ENCODE measurements around the gene APCDD1. TPM values are rescaled to one million over a fixed set of nuclear protein-coding genes. Genes with fewer than 3 reads are reported as not detected.

APCDD1 gene
- total and polyA plus RNA-seq, 7 experiments from 2014 or later, result 0.16 to 0.81 TPM; not detected in 5

DNA sequence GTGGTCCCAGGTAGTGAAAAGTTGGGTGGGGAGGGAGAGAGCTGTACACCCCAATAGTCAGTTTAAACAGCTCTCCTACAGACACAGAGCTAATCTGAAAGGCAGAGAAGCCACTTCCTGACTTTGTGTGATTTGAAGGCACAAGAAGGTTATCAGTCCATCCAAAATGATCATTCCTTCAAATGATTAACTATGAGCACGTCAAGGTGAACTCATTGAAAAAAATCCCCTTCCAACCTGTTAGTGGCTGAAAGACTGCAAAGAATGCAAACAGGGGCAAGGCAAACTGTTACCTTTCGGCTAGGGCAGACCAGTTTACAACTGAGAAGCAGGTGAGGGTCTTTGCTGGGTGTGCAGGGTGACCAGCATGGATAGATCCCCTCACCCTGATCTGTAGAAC, 22.8 kb upstream of the APCDD1 start:
- H3K9me3 ChIP-seq (ENCODE audit: control insufficient read depth in 2 of 3, low read length in 3 of 3), result no peaks in the 10 kb centered on the region
- Mint-ChIP-seq H3K4me1 (no peaks in the 10 kb centered on the region), H3K27ac (no peak overlapping the region), H3K27me3 (peaks cover 0 to 17% (median 8%) of the 10 kb centered on the region in 5 donors), H3K4me3 (no peak overlapping the region), H3K9me3 (no peaks in the 10 kb centered on the region), H3K36me3 (no peaks in the 10 kb centered on the region)
- ATAC-seq, result no peak
- H3K4me1 ChIP-seq (ENCODE audit: control insufficient read depth in 2 of 2, insufficient read depth in 2 of 2, low read length in 2 of 2), result no peaks in the 10 kb centered on the region
- H3K27ac ChIP-seq (ENCODE audit: low read depth, low read length), result no peak overlapping the region
- DNase-seq, result no peak
- H3K27me3 ChIP-seq (ENCODE audit: control insufficient read depth in 2 of 2, insufficient read depth in 2 of 2, low read length in 2 of 2), result no peaks in the 10 kb centered on the region
- intact Hi-C loops (cut with micrococcal nuclease), result no loop called here
- H3K36me3 ChIP-seq (ENCODE audit: control insufficient read depth in 2 of 3, insufficient read depth in 3 of 3, low read length in 3 of 3), result no peaks in the 10 kb centered on the region
- no peak overlapping the region for H3K4me3 ChIP-seq (ENCODE audit: low read length)
- CTCF ChIA-PET, result no interaction called here
- POLR2A ChIA-PET, result no interaction called here

DNA sequence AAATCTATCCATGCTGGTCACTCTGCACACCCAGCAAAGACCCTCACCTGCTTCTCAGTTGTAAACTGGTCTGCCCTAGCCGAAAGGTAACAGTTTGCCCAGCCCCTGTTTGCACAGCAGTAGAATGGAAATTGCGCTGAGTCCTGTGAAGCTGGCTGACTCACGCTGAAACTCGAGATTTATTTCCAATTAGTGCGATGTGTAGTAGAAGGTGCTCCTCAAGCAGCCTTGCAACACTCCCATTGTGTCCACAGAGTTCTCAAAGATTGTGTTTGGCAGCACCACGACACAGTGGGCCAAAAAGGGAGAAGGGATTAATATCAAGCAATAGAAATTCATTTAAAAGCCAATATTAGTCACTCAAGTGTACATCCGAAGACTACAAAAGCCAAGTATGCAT, 21.7 kb upstream of the APCDD1 start:
- Histone ChIP-seq H3K9me3 (ENCODE audit: control insufficient read depth in 2 of 3, low read length in 3 of 3) (no peaks in the 10 kb centered on the region), H3K27me3 (ENCODE audit: control insufficient read depth in 2 of 2, insufficient read depth in 2 of 2, low read length in 2 of 2) (no peaks in the 10 kb centered on the region), H3K27ac (ENCODE audit: low read depth, low read length) (no peak overlapping the region), H3K4me1 (ENCODE audit: control insufficient read depth in 2 of 2, insufficient read depth in 2 of 2, low read length in 2 of 2) (no peaks in the 10 kb centered on the region), H3K4me3 (ENCODE audit: low read length) (no peak overlapping the region), H3K36me3 (ENCODE audit: control insufficient read depth in 2 of 3, insufficient read depth in 3 of 3, low read length in 3 of 3) (no peaks in the 10 kb centered on the region)
- no peak for DNase-seq
- H3K4me1 Mint-ChIP-seq, result no peaks in the 10 kb centered on the region
- ChIA-PET CTCF (no interaction called here), POLR2A (no interaction called here)
- no peak overlapping the region for H3K4me3 Mint-ChIP-seq
- H3K9me3 Mint-ChIP-seq, result no peaks in the 10 kb centered on the region
- H3K27ac Mint-ChIP-seq, result no peak overlapping the region
- intact Hi-C loops (cut with micrococcal nuclease), result no loop called here
- H3K36me3 Mint-ChIP-seq, result no peaks in the 10 kb centered on the region
- peaks cover 0 to 17% (median 2%) of the 10 kb centered on the region in 5 donors for H3K27me3 Mint-ChIP-seq
- no peak for ATAC-seq

GRCh38 chr18:10436160-10436559, 18.3 kb upstream of the APCDD1 start:
- Mint-ChIP-seq H3K9me3 (no peaks in the 10 kb centered on the region), H3K4me1 (no peaks in the 10 kb centered on the region), H3K27me3 (peaks cover 0 to 18% (median 11%) of the 10 kb centered on the region in 5 donors), H3K27ac (no peak overlapping the region), H3K36me3 (no peaks in the 10 kb centered on the region), H3K4me3 (no peak overlapping the region)
- H3K4me1 ChIP-seq (ENCODE audit: control insufficient read depth in 2 of 2, insufficient read depth in 2 of 2, low read length in 2 of 2), result no peaks in the 10 kb centered on the region
- no peak overlapping the region for H3K4me3 ChIP-seq (ENCODE audit: low read length)
- no peaks in the 10 kb centered on the region for H3K27me3 ChIP-seq (ENCODE audit: control insufficient read depth in 2 of 2, insufficient read depth in 2 of 2, low read length in 2 of 2)
- no peaks in the 10 kb centered on the region for H3K9me3 ChIP-seq (ENCODE audit: control insufficient read depth in 2 of 3, low read length in 3 of 3)
- CTCF ChIA-PET, result no interaction called here
- intact Hi-C loops (cut with micrococcal nuclease), result no loop called here
- no peak for DNase-seq
- H3K27ac ChIP-seq (ENCODE audit: low read depth, low read length), result no peak overlapping the region
- no peaks in the 10 kb centered on the region for H3K36me3 ChIP-seq (ENCODE audit: control insufficient read depth in 2 of 3, insufficient read depth in 3 of 3, low read length in 3 of 3)
- no peak for ATAC-seq
- POLR2A ChIA-PET, result no interaction called here

- H3K9me3 Mint-ChIP-seq, result no peaks in the 10 kb centered on the region
- DNase-seq (no peak), ATAC-seq (no peak)
- H3K36me3 Mint-ChIP-seq, result no peaks in the 10 kb centered on the region
- ChIA-PET CTCF (interaction anchor here (0.6 to 0.8 kb wide), 2 partner anchors 41 to 295 kb away, joined by 3 read pairs; no protein-coding TSS in a partner anchor), POLR2A (no interaction called here)
- H3K4me3 Mint-ChIP-seq, result no peak overlapping the region
- intact Hi-C loops (cut with micrococcal nuclease), result no loop called here
- Histone ChIP-seq H3K4me1 (ENCODE audit: control insufficient read depth in 2 of 2, insufficient read depth in 2 of 2, low read length in 2 of 2) (no peaks in the 10 kb centered on the region), H3K27me3 (ENCODE audit: control insufficient read depth in 2 of 2, insufficient read depth in 2 of 2, low read length in 2 of 2) (no peaks in the 10 kb centered on the region), H3K4me3 (ENCODE audit: low read length) (no peak overlapping the region), H3K9me3 (ENCODE audit: control insufficient read depth in 2 of 3, low read length in 3 of 3) (no peaks in the 10 kb centered on the region), H3K36me3 (ENCODE audit: control insufficient read depth in 2 of 3, insufficient read depth in 3 of 3, low read length in 3 of 3) (no peaks in the 10 kb centered on the region), H3K27ac (ENCODE audit: low read depth, low read length) (no peak overlapping the region)
- H3K27ac Mint-ChIP-seq, result no peak overlapping the region
- H3K4me1 Mint-ChIP-seq, result no peaks in the 10 kb centered on the region
- peaks cover 0 to 22% (median 14%) of the 10 kb centered on the region in 5 donors for H3K27me3 Mint-ChIP-seq
These were observed 16.6 kb upstream of the APCDD1 start for GRCh38 chr18:10437837-10438236.

GRCh38 chr18:10439898-10440297, 14.5 kb upstream of the APCDD1 start:
- ATAC-seq (no peak), DNase-seq (no peak)
- H3K9me3 ChIP-seq (ENCODE audit: control insufficient read depth in 2 of 3, low read length in 3 of 3), result no peaks in the 10 kb centered on the region
- Mint-ChIP-seq H3K27ac (no peak overlapping the region), H3K4me1 (peaks cover 0 to 1% (median 0%) of the 10 kb centered on the region in 7 donors), H3K36me3 (no peaks in the 10 kb centered on the region), H3K27me3 (peaks cover 0 to 25% (median 20%) of the 10 kb centered on the region in 5 donors), H3K9me3 (no peaks in the 10 kb centered on the region), H3K4me3 (no peak overlapping the region)
- no peaks in the 10 kb centered on the region for H3K27me3 ChIP-seq (ENCODE audit: control insufficient read depth in 2 of 2, insufficient read depth in 2 of 2, low read length in 2 of 2)
- ChIA-PET CTCF (no interaction called here), POLR2A (no interaction called here)
- no peaks in the 10 kb centered on the region for H3K36me3 ChIP-seq (ENCODE audit: control insufficient read depth in 2 of 3, insufficient read depth in 3 of 3, low read length in 3 of 3)
- no peak overlapping the region for H3K27ac ChIP-seq (ENCODE audit: low read depth, low read length)
- intact Hi-C loops (cut with micrococcal nuclease), result no loop called here
- no peak overlapping the region for H3K4me3 ChIP-seq (ENCODE audit: low read length)
- no peaks in the 10 kb centered on the region for H3K4me1 ChIP-seq (ENCODE audit: control insufficient read depth in 2 of 2, insufficient read depth in 2 of 2, low read length in 2 of 2)

DNA sequence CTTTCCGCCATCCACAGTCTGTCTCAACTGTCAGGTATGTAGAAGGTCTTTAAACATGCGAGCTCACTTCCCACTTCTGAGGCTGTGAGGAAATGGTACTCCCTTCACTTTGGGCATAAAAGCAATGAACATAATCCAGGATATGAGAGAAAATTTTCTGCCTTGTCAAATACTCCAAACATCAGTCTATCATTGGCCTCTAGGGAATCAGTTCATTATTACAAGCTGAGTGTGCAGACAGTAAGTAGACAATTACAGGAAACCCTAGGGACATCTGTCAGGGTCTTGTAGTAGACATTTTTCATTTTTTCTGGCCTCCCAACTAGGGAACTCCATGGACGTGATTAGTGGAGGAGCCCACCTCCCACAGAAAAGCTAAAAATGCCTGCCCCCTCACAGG, 13.6 kb upstream of the APCDD1 start:
- no peak overlapping the region for H3K4me3 ChIP-seq (ENCODE audit: low read length)
- H3K9me3 ChIP-seq (ENCODE audit: control insufficient read depth in 2 of 3, low read length in 3 of 3), result no peaks in the 10 kb centered on the region
- intact Hi-C loops (cut with micrococcal nuclease), result no loop called here
- DNase-seq (no peak), ATAC-seq (no peak)
- peaks cover 0 to 25% (median 20%) of the 10 kb centered on the region in 5 donors for H3K27me3 Mint-ChIP-seq
- no peaks in the 10 kb centered on the region for H3K27me3 ChIP-seq (ENCODE audit: control insufficient read depth in 2 of 2, insufficient read depth in 2 of 2, low read length in 2 of 2)
- H3K27ac Mint-ChIP-seq, result no peak overlapping the region
- POLR2A ChIA-PET, result no interaction called here
- no peaks in the 10 kb centered on the region for H3K9me3 Mint-ChIP-seq
- no peaks in the 10 kb centered on the region for H3K36me3 Mint-ChIP-seq
- H3K4me1 Mint-ChIP-seq, result peaks cover 0 to 1% (median 0%) of the 10 kb centered on the region in 7 donors
- CTCF ChIA-PET, result no interaction called here
- no peak overlapping the region for H3K27ac ChIP-seq (ENCODE audit: low read depth, low read length)
- H3K4me3 Mint-ChIP-seq, result no peak overlapping the region
- no peaks in the 10 kb centered on the region for H3K36me3 ChIP-seq (ENCODE audit: control insufficient read depth in 2 of 3, insufficient read depth in 3 of 3, low read length in 3 of 3)
- no peaks in the 10 kb centered on the region for H3K4me1 ChIP-seq (ENCODE audit: control insufficient read depth in 2 of 2, insufficient read depth in 2 of 2, low read length in 2 of 2)

- H3K27ac Mint-ChIP-seq, result no peak overlapping the region
- Histone ChIP-seq H3K27ac (ENCODE audit: low read depth, low read length) (no peak overlapping the region), H3K27me3 (ENCODE audit: control insufficient read depth in 2 of 2, insufficient read depth in 2 of 2, low read length in 2 of 2) (no peaks in the 10 kb centered on the region), H3K4me1 (ENCODE audit: control insufficient read depth in 2 of 2, insufficient read depth in 2 of 2, low read length in 2 of 2) (no peaks in the 10 kb centered on the region), H3K36me3 (ENCODE audit: control insufficient read depth in 2 of 3, insufficient read depth in 3 of 3, low read length in 3 of 3) (no peaks in the 10 kb centered on the region), H3K9me3 (ENCODE audit: control insufficient read depth in 2 of 3, low read length in 3 of 3) (no peaks in the 10 kb centered on the region), H3K4me3 (ENCODE audit: low read length) (no peak overlapping the region)
- H3K4me1 Mint-ChIP-seq, result peaks cover 0 to 1% (median 0%) of the 10 kb centered on the region in 7 donors
- DNase-seq, result no peak
- no peak overlapping the region for H3K4me3 Mint-ChIP-seq
- H3K36me3 Mint-ChIP-seq, result no peaks in the 10 kb centered on the region
- intact Hi-C loops (cut with micrococcal nuclease), result no loop called here
- peaks cover 0 to 25% (median 22%) of the 10 kb centered on the region in 5 donors for H3K27me3 Mint-ChIP-seq
- ChIA-PET POLR2A (no interaction called here), CTCF (no interaction called here)
- no peaks in the 10 kb centered on the region for H3K9me3 Mint-ChIP-seq
- no peak for ATAC-seq
These were observed 13.0 kb upstream of the APCDD1 start for GRCh38 chr18:10441472-10441871.
